Vagina (tissue), 2 donors: ENCODE measurements around the gene USH2A.

ENCODE experiments used
- POLR2AphosphoS5 ChIP-seq, 2 donors: sonication (generic); formaldehyde crosslinking; IDR thresholded peaks; one replicate each; pipeline ENCODE4 v1.9.0; 2017; ENCODE audit warnings: antibody characterized with exemption in 2 of 2, mild to moderate bottlenecking in 2 of 2, low read depth in 1 of 2; ENCODE audit not compliant: insufficient read depth in 1 of 2
- TF ChIP-seq, protein P1 (sequence below), 3 experiments: fragments of 450-650 bp in 2 of 3; fragments of 200-600 bp in 1 of 3; sonication (generic) in 1 of 3; IDR thresholded peaks; one replicate each; pipeline ENCODE4 v1.5.1; 2017 to 2019; ENCODE audit warnings: antibody characterized with exemption in 3 of 3, mild to moderate bottlenecking in 2 of 3, moderate library complexity in 2 of 3

GRCh38 chr1:216420746-216421145, 2.5 kb downstream of the USH2A start:
- TF ChIP-seq, protein P1, sequence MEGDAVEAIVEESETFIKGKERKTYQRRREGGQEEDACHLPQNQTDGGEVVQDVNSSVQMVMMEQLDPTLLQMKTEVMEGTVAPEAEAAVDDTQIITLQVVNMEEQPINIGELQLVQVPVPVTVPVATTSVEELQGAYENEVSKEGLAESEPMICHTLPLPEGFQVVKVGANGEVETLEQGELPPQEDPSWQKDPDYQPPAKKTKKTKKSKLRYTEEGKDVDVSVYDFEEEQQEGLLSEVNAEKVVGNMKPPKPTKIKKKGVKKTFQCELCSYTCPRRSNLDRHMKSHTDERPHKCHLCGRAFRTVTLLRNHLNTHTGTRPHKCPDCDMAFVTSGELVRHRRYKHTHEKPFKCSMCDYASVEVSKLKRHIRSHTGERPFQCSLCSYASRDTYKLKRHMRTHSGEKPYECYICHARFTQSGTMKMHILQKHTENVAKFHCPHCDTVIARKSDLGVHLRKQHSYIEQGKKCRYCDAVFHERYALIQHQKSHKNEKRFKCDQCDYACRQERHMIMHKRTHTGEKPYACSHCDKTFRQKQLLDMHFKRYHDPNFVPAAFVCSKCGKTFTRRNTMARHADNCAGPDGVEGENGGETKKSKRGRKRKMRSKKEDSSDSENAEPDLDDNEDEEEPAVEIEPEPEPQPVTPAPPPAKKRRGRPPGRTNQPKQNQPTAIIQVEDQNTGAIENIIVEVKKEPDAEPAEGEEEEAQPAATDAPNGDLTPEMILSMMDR (IDR thresholded peaks at IDR 0.05): no peak
- no peak for TF ChIP-seq POLR2AphosphoS5 (IDR thresholded peaks at IDR 0.05; ENCODE audit: insufficient read depth in 1 of 2, low read depth in 1 of 2)
